ENCODE measurements around the gene RAPGEF2. TPM values are rescaled to one million over a fixed set of nuclear protein-coding genes. Genes with fewer than 3 reads are reported as not detected.
A peak's percentile ranks its signal among the peaks of the same experiment; 100 is the strongest.

RAPGEF2 gene
- total RNA-seq, 1 donor from 2014 or later, result 38.9 TPM

DNA sequence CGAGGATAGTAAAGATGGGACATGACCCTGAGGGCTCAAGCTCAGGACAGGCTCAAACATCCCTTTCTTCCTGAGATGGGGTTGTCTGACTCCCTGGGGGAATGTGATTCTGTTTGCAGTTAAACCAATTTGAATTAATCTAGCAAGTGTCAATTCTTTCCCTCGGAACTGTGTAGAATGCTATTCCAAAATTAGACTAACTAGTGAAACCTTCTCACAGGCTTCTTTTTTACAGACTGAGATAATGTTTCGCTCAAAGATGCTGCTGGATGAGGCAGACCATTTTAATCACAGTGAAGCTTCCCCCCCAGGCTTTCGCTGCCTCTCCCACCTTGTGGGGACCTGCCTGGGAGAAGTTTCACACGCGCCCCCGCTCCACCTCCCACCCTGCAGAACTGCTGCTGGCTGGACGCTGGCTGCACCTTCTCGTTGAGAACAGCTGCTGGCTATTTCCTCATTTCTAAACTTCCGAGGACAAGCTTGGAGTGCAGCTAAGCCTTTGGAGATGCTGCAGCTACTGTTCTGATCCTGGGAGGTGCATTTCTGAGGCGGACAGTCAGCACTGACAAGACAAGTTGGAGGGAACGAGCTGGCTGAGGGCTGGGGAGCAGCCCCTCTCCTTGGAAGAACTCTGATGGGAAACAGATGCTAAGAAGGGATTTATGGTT lies 297.8 kb downstream of the RAPGEF2 start:
- DNase-seq (ENCODE audit: low read depth), result no peak
- no peak overlapping the region for H3K4me3 ChIP-seq (ENCODE audit: low read depth, low read length)
- TF ChIP-seq, protein P1, sequence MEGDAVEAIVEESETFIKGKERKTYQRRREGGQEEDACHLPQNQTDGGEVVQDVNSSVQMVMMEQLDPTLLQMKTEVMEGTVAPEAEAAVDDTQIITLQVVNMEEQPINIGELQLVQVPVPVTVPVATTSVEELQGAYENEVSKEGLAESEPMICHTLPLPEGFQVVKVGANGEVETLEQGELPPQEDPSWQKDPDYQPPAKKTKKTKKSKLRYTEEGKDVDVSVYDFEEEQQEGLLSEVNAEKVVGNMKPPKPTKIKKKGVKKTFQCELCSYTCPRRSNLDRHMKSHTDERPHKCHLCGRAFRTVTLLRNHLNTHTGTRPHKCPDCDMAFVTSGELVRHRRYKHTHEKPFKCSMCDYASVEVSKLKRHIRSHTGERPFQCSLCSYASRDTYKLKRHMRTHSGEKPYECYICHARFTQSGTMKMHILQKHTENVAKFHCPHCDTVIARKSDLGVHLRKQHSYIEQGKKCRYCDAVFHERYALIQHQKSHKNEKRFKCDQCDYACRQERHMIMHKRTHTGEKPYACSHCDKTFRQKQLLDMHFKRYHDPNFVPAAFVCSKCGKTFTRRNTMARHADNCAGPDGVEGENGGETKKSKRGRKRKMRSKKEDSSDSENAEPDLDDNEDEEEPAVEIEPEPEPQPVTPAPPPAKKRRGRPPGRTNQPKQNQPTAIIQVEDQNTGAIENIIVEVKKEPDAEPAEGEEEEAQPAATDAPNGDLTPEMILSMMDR (conservative IDR thresholded peaks at IDR 0.05; ENCODE audit: low read depth, low read length), result no peak

DNA sequence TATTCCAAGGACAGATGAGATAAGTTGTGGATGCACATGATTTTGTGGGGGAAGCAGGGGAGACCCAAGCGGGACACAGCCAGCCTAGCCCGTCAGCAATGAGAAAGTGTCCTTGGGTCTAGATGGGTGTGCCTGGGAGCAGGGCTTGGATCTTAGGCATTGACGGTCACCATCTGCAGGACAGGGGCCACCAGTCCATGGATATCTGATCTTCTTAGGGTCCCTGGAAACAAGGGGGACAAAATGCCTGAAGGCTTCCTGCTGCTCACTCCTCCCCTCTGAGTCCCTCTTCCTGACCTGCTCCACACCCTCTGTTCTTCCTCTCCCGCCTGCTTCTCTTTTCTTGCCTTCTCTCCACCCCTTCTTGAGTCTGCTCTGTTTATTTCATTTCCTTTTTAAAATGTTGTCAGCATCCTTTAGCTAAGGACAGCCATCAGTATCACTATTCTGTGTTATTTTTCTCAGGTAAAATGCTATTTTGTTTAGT lies 298.4 kb downstream of the RAPGEF2 start:
- TF ChIP-seq, protein P1 (conservative IDR thresholded peaks at IDR 0.05; ENCODE audit: low read depth, low read length), result no peak
- no peak for DNase-seq (ENCODE audit: low read depth)
- no peak overlapping the region for H3K4me3 ChIP-seq (ENCODE audit: low read depth, low read length)

DNA sequence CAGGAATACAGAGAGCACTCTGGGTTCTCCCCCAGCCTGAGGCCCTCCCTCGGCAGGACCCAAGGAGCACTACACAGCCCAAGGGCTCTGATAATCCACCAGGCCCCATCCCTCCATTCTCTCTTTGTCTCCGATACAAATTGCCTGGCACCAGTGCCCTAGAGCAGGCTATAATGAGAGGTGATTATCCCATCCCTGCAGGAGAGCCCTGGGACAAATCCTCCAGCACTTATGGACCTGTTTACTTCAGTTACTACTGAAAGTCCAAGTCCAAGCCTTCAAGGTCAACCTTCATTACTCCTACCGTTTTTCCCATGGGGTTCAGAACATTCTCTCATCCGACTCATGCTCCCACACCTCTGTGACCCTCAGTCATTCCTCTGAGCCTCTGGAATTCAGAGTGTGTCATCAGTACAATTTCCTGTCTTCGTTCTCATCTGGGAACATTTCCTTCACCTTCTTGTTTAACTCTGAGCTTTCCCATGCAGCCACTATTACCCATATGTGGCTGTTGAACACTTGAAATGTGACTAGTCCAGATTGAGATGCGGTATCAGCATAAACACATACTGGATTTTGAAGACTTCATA lies 299.0 kb downstream of the RAPGEF2 start:
- DNase-seq (ENCODE audit: low read depth), result peak; percentile 95
- TF ChIP-seq, protein P1 (conservative IDR thresholded peaks at IDR 0.05; ENCODE audit: low read depth, low read length), result no peak

More for the DNA sequence above, 299.0 kb downstream of the RAPGEF2 start:
- no peak overlapping the region for H3K4me3 ChIP-seq (ENCODE audit: low read depth, low read length)

All from epithelial cell of proximal tubule (primary cell).